Left hindlimb (tissue), 1 donor: ENCODE data around the gene SGMS1.
"Not testable (repeated sequence)": the region's sequence is repeated elsewhere in the genome, so short reads cannot be mapped to it uniquely, and the experiment has no call there.

Source experiments
- DNase-seq: peaks from one replicate; pipeline ENCODE4 v3.0.0-alpha.2; 2018

Gene SGMS1

DNA sequence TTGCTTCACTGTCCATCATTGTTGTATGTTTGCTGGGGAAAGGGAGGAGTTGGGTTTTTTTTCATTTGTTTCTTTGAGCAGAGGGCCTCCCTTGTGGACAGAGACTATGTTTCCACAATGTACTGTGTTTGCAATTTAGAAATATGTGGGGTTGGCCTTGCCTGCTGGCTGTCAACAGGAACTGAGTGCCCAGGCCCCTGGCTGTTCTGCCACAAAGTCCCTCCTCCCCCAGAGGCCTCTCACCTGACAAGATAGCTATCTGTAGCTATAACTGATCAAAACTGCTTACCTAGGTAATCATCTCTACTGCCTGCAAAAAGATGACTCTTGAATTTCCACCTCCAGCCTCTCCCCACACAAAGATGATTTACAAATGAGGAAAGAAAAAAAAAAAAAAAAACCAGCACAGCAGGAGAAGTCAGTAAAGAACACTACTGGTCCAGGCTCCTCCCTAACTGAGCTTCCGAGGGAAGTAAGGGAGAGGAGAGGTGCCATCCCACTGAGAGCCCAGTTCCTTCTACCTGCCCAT is 121.8 kb downstream of the SGMS1 start:
- no peak for DNase-seq

DNA sequence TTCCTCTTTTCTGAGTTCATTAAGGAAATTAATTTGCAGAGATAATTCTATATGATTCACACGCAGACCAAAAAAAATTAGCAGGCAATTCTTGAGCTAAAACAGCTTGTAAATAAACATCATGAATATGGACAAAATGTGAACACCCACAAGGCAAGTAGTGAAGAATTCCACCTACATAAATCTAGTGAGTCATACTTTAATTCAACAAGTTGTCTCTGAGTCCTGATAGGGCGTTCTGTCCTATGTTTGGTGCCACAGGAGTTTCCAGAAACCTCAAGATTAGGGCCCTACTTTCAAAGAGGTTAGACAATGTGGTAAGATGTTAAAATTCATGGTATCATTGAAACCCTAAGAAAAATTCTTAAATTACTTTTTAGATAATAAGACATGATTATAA is 122.3 kb downstream of the SGMS1 start:
- DNase-seq: no peak

GRCh38 chr10:50498465-50498864 is 125.3 kb downstream of the SGMS1 start:
- no peak for DNase-seq

DNA sequence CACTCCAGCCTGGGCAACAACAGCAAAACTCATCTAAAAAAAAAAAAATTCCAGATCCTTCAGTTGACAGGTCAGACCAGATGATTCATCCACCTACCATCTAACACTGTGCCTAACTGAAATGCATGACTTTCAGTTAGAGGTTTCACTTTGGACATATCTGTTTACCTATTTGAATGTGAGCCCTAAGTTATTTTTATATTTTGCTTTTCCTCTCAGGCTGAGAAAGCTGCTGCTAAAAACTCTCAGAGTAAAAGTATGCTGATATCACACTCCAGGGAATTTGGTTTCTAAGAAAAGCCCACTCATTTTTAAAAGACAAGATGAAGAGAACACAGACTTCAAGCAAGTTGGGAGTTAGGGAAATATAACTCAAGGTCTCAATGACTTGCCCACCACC is 126.0 kb downstream of the SGMS1 start:
- DNase-seq: no peak

DNA sequence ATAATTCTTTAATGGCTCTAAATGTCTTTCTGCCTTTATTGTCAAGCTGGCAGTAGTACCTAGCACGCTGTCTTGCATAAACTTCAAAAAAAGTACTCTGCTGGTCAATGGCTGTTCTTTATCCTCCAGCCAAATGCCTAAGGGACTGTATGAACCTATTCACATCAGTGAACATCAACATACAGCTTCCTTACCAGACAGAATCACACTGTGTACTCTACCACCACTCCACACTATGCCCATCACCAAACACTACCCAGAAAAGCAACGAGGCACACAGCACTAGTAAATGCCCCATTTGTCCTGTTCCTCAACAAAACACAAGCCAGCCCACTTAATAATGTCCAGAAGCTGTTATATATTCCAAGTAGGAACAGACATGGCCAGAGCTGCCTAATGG is 127.5 kb downstream of the SGMS1 start:
- no peak for DNase-seq

DNA sequence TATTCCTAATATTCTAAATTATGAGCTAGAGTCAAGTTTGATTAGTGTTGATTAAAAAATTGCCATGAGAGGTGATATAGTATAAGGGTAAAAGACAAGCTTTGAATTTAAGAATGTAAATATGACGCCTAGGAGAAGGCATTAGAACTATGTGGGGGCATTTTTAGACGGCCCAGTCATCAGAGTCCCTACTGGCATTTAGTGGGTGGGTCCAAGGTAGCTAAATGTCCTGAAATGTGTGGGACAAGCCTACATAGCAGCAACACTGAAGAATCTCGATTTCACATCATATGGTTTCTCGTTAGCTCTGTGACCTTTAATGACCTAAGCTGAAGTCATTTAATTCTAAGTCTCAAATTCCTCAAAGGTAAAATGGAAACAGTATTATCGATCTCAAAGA is 133.5 kb downstream of the SGMS1 start:
- DNase-seq: no peak

DNA sequence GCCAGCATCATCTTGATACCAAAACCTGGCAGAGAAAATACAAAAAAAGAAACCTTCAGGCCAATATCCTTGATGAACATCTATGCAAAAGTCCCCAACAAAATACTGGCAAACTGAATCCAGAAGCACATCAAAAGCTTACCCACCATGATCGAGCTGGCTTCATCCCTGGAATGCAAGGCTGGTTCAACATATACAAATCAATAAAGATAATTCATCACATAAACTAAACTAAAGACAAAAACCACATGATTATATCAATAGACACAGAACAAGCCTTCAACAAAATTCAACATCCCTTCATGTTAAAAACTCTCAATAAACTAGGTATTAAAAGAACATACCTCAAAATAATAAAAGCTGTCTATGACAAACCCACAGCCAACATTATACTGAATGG is 139.2 kb downstream of the SGMS1 start:
- not testable (repeated sequence) for DNase-seq

DNA sequence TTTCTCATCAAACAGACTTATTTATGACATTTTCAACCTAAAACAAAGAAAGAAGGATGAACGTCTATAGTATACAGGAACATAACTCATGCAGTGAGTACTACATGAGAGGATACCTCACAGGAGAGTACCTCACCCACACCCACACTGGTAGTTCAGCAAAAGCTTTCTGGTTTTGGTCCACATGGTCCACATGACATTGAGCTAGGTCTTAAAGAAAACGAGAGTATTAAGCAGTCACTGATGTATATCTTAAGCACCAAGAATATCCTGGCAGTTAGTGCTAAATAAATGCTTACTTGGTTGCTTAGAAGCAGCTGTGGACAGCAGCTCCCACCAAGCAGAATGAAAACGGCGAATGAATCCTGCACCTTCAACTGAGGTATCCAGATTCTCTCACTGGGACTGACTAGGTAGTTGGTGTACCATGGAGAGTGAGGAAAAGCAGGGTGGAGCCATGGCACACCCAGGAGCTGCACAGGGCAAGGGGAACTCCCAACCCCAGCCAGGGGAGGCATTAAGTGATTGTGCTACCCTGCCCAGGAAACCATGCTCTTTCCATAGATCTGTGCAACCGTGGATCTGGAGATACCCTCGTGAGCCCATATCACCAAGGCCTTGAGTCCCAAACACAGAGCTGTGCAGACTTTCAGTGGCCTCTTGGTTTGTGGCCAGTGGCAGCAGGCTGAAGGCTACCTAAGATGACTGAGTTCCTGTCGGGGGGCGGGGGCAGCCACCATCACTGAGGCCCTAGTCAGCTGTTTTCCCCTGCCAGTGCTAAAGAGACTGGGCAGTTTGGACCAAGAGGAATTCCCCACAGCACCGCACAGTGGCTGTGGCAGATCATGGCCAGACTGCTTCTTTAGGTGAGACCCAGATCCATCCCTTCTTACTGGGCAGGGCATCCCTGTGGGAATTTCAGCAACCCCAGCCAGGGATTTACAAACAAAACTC is 143.4 kb downstream of the SGMS1 start:
- DNase-seq: no peak

DNA sequence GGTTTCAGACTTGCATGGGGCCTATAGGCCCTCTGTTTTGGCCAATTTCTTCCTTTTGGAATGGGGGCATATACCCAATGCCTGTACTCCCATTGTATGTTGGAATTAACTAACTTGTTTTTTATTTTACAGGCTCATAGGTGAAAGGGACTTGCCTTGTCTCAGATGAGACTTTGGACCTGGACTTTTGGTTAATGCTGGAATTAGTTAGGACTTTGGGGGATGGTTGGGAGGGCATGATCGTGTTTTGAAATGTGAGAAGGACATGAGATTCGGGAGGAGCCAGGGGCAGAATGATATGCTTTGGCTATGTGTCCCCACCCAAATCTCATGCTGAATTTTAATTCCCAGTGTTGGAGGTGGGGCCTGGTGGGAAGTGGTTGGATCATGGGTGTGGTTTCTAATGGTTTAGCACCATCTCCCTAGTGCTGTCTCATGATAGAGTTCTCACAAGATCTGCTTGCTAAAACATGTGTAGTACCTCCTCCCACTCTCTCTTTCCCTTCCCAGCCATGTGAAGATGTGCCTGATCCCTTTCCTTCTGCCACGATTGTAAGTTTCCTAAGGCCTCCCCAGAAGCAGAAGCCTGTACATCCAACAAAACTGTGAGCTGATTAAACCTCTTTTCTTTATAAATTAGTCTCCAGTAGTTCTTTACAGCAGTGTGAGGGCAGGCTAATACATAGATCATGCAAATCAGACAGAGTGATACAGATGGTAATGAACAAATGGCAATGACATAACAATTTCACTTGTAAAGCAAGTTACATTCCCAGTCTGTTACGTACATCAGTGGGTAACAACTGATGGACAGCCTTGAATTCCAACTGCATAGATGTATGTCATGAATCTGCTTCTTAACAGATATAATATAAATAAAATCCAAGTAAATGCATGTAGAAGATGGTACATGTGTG is 146.2 kb downstream of the SGMS1 start:
- no peak for DNase-seq

GRCh38 chr10:50473756-50474155 is 150.0 kb downstream of the SGMS1 start:
- no peak for DNase-seq

DNA sequence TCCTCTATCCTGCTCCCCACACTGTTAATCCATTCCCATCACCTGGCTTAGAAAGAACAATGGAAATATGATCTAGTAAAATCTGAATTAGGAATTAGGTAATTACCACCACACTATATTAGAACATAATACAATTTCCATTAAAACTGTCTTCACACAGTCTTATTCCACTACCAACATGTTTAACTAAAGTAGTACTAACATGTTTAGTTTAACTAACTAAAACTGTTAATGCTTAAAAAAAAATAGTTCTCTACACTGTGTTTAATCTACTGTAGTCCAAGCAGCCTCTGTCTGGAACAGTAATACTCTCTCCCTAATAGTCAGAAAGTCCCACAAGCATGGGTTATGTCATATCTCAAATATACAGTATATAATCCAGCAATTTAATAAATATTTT is 150.8 kb downstream of the SGMS1 start:
- DNase-seq: no peak

DNA sequence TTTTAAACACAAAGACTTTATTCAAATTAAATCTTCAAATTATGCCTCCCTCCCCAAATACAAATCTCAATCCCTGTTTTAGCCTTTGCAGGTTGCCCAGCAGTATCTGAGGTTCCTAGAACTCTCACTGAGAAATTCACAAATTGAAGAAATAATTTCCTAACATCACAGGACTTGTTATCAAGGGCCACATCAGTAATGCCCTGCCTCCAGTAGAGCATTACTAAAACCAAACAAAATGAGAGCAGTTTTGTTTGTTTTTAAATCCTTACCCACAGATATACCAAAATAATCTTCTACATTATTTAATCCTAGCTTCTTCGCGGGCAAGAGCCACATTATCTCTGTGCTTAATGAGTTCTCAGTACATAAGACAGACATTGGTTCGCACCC is 152.2 kb downstream of the SGMS1 start:
- DNase-seq: no peak

GRCh38 chr10:50470798-50471582 is 152.8 kb downstream of the SGMS1 start:
- no peak for DNase-seq

- no peak for DNase-seq
Measured at GRCh38 chr10:50470345-50470744, 153.4 kb downstream of the SGMS1 start.

DNA sequence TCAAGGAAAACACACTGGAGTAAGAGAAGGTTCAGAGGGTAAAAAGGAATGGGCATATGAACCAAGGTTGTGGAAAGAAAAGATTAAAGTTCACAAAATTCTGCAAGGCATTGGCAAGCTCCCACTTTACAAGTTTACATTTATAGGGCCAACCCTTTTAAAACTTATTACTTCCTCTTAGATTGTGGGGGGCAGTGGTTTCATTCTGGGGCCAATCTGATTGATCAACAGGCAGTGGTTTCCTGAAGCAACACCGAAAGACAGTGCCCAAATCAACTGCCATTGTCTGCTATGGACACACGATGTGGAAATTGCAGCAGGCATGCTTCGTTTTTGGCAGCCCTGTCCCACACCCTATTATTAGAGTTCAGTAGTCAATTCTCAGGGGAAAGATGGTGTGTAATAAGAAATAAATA is 154.0 kb downstream of the SGMS1 start:
- no peak for DNase-seq

DNA sequence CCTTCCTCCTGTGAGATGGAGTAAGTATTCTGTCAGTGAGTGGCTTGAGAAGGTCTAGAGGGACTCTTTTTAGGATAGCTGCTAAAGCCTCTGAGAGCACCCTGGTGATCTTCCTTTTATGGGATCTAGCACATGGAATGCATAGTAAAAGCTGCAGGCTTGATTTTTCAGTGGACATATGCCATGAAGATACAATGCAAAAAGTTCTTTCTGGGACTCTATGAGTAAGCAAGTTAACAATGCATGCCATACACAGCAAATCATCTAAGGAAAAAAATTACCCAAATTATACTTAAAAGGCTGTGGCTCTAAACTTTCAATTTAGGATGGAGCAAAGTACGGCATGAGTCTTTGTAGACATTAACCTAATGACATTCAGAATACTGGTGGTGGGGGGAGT is 154.5 kb downstream of the SGMS1 start:
- no peak for DNase-seq

- DNase-seq: no peak
Measured at GRCh38 chr10:50467209-50467608, 156.5 kb downstream of the SGMS1 start.

DNA sequence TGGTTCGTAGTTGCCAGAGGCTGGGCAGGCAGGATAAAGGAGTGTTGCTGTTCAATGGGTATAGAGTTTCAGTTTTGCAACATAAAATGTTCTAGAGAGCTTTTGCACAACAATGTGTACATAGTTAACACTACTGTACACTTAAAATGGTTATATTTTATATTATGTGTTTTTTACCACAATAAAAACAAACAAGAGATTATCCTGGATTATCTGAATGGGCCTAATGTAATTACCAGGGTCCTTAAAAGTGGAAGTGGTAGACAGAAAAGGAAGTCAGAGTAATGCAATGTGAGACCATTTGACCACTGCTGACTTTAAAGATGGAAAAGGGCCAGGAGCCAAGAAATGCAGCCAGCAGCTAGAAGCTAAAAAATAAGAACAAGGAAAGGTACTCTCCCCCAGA is 159.7 kb downstream of the SGMS1 start:
- no peak for DNase-seq

DNA sequence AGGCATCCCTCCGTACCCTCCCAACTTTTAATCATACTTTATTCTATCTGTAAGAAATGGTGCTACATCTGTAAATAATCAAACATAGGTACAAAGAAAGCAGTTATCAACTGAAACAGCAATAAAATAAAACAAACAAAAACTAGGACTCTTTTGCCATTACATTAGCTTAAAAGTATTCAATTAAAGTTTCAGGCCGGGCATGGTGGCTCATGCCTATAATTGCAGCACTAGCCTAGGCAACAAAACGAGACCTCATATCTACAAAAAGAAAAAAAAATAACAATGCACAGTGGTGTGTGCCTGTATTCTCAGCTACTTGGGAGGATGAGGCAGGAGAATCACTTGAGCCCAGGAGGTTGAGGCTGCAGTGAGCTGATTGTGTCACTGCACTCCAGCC is 161.9 kb downstream of the SGMS1 start:
- no peak for DNase-seq

GRCh38 chr10:50461123-50461522 is 162.6 kb downstream of the SGMS1 start:
- no peak for DNase-seq

GRCh38 chr10:50456719-50457118 is 167.0 kb downstream of the SGMS1 start:
- no peak for DNase-seq

DNA sequence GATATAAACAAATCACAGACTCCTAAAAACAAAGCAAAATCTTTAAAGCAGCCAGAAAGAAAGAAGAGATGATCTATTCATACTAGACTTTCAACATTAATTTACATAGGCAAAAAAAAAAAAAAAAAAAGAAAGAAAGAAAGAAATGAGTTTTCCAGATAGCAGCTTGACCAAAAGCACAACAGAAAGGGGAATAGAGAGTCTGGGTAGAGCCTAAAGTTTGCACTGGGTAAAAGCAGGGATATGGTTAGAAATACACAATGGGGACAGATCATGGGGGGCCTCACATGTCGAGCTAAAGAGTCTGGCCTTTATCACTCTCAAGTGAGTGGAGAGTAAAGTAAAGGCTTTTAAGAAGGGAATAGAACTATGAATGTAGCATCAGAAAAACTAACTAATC is 169.8 kb downstream of the SGMS1 start:
- DNase-seq: no peak

DNA sequence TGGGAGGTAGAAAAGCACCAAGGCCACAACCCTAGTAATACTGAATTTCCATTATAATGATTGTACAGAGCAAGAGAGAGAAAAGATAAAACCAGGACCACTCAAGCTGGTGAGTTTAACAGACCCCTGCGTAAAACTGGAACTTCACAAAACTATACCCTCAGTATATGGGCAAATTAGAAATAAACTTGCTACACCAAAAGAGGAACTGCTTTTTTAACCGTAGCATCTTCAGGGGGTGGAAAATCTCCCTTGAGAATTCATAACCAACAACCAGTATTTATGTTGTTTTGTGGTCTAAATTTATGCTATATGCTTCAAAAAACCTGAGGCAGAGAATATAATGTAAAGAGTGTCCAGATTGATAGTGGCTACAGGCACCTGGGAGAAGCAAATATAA is 171.2 kb downstream of the SGMS1 start:
- DNase-seq: no peak
